Endothelial cell of umbilical vein (primary cell): ENCODE results near the gene NUP107. TPM values are rescaled to one million over a fixed set of nuclear protein-coding genes. Genes with fewer than 3 reads are reported as not detected.

Source experiments
- BruUV-seq: library from RNA; stranded (reverse); fragments of 400-500 nt; replicated peaks from 2 replicates; lab custom pipeline; 2021; lab: Mats Ljungman, UMichigan
- CTCF ChIA-PET: fragments of 300-600, 350-600 bp; sonication (Branson Sonifier 250); formaldehyde crosslinking; loops from one replicate; lab custom pipeline; 2021; ENCODE audit warnings: antibody characterized with exemption, inconsistent platforms; lab: Charles Lee
- POLR2A ChIA-PET: fragments of 300-600, 350-600 bp; sonication (Branson Sonifier 250); formaldehyde crosslinking; loops from one replicate; lab custom pipeline; 2021; ENCODE audit warnings: antibody characterized with exemption, inconsistent platforms; lab: Charles Lee
- DNase-seq: peaks from one replicate; pipeline ENCODE4 v3.0.0-alpha.2; 2011; ENCODE audit warnings: low read depth, low spot score
- FAIRE-seq: peaks from 2 replicates; lab custom pipeline; 2011; peaks lifted over from hg19 to GRCh38; lab: Jason Lieb, UNC
- H2AFZ ChIP-seq: 2 replicates; pipeline ENCODE4 v1.6.0; 2012; ENCODE audit warnings: low read depth, low read length, control low read depth, inconsistent platforms
- H3K27ac ChIP-seq: 2 replicates; pipeline ENCODE4 v1.5.1; 2011; ENCODE audit warnings: low read depth, mild to moderate bottlenecking, control low read depth, low read length, moderate library complexity; ENCODE audit not compliant: insufficient read depth
- H3K27me3 ChIP-seq, 2 experiments: 2 replicates each; pipeline versions ENCODE4 v1.6.0 to v1.6.1; 2011; ENCODE audit warnings: low read length in 2 of 2, mixed read lengths in 1 of 2; ENCODE audit not compliant: control insufficient read depth in 2 of 2, insufficient read depth in 2 of 2
- H3K36me3 ChIP-seq, 2 experiments: 2 replicates in 1 of 2; 3 replicates in 1 of 2; pipeline ENCODE4 v1.5.1; 2011; ENCODE audit warnings: low read length in 2 of 2, mild to moderate bottlenecking in 1 of 2, moderate library complexity in 1 of 2; ENCODE audit not compliant: control insufficient read depth in 2 of 2, insufficient read depth in 2 of 2; ENCODE audit errors: extremely low read depth in 1 of 2
- H3K4me1 ChIP-seq: 3 replicates; pipeline ENCODE4 v1.5.1; 2011; ENCODE audit warnings: mild to moderate bottlenecking, low read length; ENCODE audit not compliant: control insufficient read depth, insufficient read depth; ENCODE audit errors: extremely low read depth
- H3K4me2 ChIP-seq: 2 replicates; pipeline ENCODE4 v1.6.1; 2011; ENCODE audit warnings: low read length, control low read depth, mixed read lengths; ENCODE audit not compliant: insufficient read depth
- H3K4me3 ChIP-seq, 3 experiments: fragments of 200-600 bp in 1 of 3; sonication (generic), shearing (Covaris generic) in 1 of 3; replicated peaks in 1 of 3; 2 replicates each; pipeline ENCODE4 v1.5.1; 2011 to 2016; ENCODE audit warnings: control low read depth in 3 of 3, low read length in 3 of 3, mild to moderate bottlenecking in 2 of 3, inconsistent platforms in 1 of 3, low read depth in 1 of 3, moderate library complexity in 1 of 3; ENCODE audit not compliant: insufficient read depth in 1 of 3
- H3K79me2 ChIP-seq: 2 replicates; pipeline ENCODE4 v1.6.0; 2012; ENCODE audit warnings: low read length, inconsistent platforms; ENCODE audit not compliant: control insufficient read depth, insufficient read depth
- H3K9ac ChIP-seq: replicated peaks from 2 replicates; pipeline ENCODE3; 2011; ENCODE audit warnings: low read length, control low read depth; ENCODE audit not compliant: insufficient read depth; ENCODE audit errors: extremely low read depth
- H3K9me1 ChIP-seq: replicated peaks from 3 replicates; pipeline ENCODE4 v1.6.0; 2011; ENCODE audit warnings: mild to moderate bottlenecking, low read length; ENCODE audit not compliant: control insufficient read depth, insufficient read depth; ENCODE audit errors: extremely low read depth
- H3K9me3 ChIP-seq: replicated peaks from 2 replicates; pipeline ENCODE4 v1.5.1; 2012; ENCODE audit warnings: low read length, inconsistent platforms; ENCODE audit not compliant: control insufficient read depth, insufficient read depth
- H4K20me1 ChIP-seq: replicated peaks from 2 replicates; pipeline ENCODE3; 2011; ENCODE audit warnings: mild to moderate bottlenecking, low read length; ENCODE audit not compliant: control insufficient read depth, insufficient read depth; ENCODE audit errors: extremely low read depth
- EZH2 ChIP-seq: IDR thresholded peaks from 2 replicates; pipeline ENCODE4 v1.6.1; 2012; ENCODE audit warnings: borderline replicate concordance, low read depth, mild to moderate bottlenecking, moderate library complexity, low read length, inconsistent platforms; ENCODE audit not compliant: severe bottlenecking
- FOS ChIP-seq: IDR thresholded peaks from 2 replicates; pipeline ENCODE4 v1.6.1; 2011; ENCODE audit warnings: mild to moderate bottlenecking, low read length, moderate library complexity, borderline replicate concordance; ENCODE audit not compliant: insufficient read depth
- GATA2 ChIP-seq: IDR thresholded peaks from 2 replicates; pipeline ENCODE4 v1.7.0; 2011; ENCODE audit warnings: low read depth, mild to moderate bottlenecking, moderate library complexity, mixed read lengths, low read length; ENCODE audit not compliant: insufficient read length, insufficient read depth
- JUN ChIP-seq: IDR thresholded peaks from 2 replicates; pipeline ENCODE4 v1.6.1; 2011; ENCODE audit warnings: borderline replicate concordance, low read depth; ENCODE audit not compliant: insufficient read length, insufficient read depth
- MAX ChIP-seq: IDR thresholded peaks from 2 replicates; pipeline ENCODE4 v1.6.1; 2011; ENCODE audit not compliant: insufficient read depth, insufficient read length
- MYC ChIP-seq: IDR thresholded peaks from one replicate; pipeline ENCODE4 v1.6.1; 2011; ENCODE audit warnings: mild to moderate bottlenecking, low read depth, low read length
- POLR2A ChIP-seq: IDR thresholded peaks from 2 replicates; pipeline ENCODE4 v1.6.1; 2012; ENCODE audit warnings: low read depth, mild to moderate bottlenecking, control low read depth, low read length
- POLR2AphosphoS5 ChIP-seq: IDR thresholded peaks from 2 replicates; pipeline ENCODE4 v1.6.1; 2012; ENCODE audit warnings: low read depth, mild to moderate bottlenecking, control low read depth, low read length, moderate library complexity; ENCODE audit not compliant: insufficient read depth
- dilution Hi-C: fragments of 300-500 bp; cut with MboI; formaldehyde crosslinking; loops from one replicate; pipeline ENCODE4 v1.15.0; 2019; ENCODE audit warnings: low sequenced_read_pairs; ENCODE audit not compliant: extremely low pct_ligation_motif_present
- intact Hi-C: fragments of 100-400 bp; cut with micrococcal nuclease; formaldehyde crosslinking; loops from one replicate; pipeline ENCODE4 v1.10.0; 2022
- polyA plus RNA-seq, 4 experiments: library from polyadenylated mRNA; depleted of rRNA in 3 of 4; stranded (reverse) in 3 of 4; unstranded in 1 of 4; fragments of >200 nt; gene quantifications; 2 replicates each; pipeline versions ENCODE4 v1.2.1 to v1.2.3, GENCODE V29; 2011 to 2012; ENCODE audit warnings: missing spikeins in 1 of 4
- total RNA-seq: library from RNA; stranded (reverse); gene quantifications from 2 replicates; pipeline ENCODE4 v1.2.3, GENCODE V29; 2021
- TF ChIP-seq, protein P1 (sequence below), 2 donors: IDR thresholded peaks; 1 replicate in 1 of 2; 2 replicates in 1 of 2; pipeline ENCODE4 v1.5.1; 2011; ENCODE audit warnings: low read length in 2 of 2, mild to moderate bottlenecking in 2 of 2, moderate library complexity in 2 of 2, control low read depth in 1 of 2, inconsistent platforms in 1 of 2, low read depth in 1 of 2; ENCODE audit not compliant: insufficient read depth in 1 of 2; ENCODE audit errors: extremely low read depth in 1 of 2

NUP107 gene
- total and polyA plus RNA-seq, 2 donors (not counting 3 experiments of a cell fraction or from before 2014, with no cell fraction given): 24.0 to 78.7 TPM

DNA sequence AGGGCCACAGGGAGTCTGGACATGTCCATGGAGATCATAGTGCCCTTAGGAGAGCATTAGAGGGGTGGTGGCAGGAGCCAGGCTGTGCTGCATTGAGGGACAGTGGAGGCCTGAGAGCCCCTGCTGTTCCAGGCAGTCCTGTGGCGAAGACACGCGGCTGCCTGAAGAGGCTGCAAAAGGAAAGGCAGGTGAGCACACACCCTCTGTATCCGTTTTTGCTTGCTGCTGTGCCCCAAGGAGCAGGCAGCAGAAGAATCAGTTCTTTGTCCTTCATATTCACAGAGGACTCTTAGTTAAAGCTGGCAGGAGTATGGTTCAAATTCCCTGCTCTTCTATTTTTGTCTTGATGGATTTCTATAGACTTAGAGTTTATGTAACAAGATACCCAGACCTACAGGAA lies 63.7 kb downstream of the NUP107 start:
- no TSS peak for BruUV-seq
- DNase-seq (no peak), FAIRE-seq (no peak)
- Histone ChIP-seq H3K27ac (no peak overlapping the region), H2AFZ (no peak overlapping the region), H3K9me1 (no peaks in the 10 kb centered on the region), H3K4me2 (no peak overlapping the region), H3K9ac (no peak overlapping the region), H3K4me1 (peaks cover 15% of the 10 kb centered on the region), H3K9me3 (no peaks in the 10 kb centered on the region), H3K79me2 (no peaks in the 10 kb centered on the region), H4K20me1 (no peaks in the 10 kb centered on the region), H3K4me3 (no peak overlapping the region), H3K36me3 (peaks cover 0 to 11% of the 10 kb centered on the region in 2 experiments), H3K27me3 (no peaks in the 10 kb centered on the region)
- ChIA-PET CTCF (no interaction called here), POLR2A (no interaction called here)
- intact Hi-C loops: no loop called here
- TF ChIP-seq POLR2AphosphoS5: no peak
- dilution Hi-C loops: no loop called here

GRCh38 chr12:68755536-68756243 lies 68.9 kb downstream of the NUP107 start:
- Histone ChIP-seq H3K27me3 (no peaks in the 10 kb centered on the region), H3K9me1 (no peaks in the 10 kb centered on the region), H3K79me2 (no peaks in the 10 kb centered on the region), H3K27ac (no peak overlapping the region), H3K9me3 (no peaks in the 10 kb centered on the region), H3K9ac (no peak overlapping the region), H4K20me1 (no peaks in the 10 kb centered on the region), H3K4me2 (no peak overlapping the region), H3K36me3 (peaks cover 0 to 6% of the 10 kb centered on the region in 2 experiments), H3K4me1 (no peaks in the 10 kb centered on the region), H2AFZ (no peak overlapping the region), H3K4me3 (no peak overlapping the region)
- FAIRE-seq (no peak), DNase-seq (no peak)
- ChIA-PET CTCF (no interaction called here), POLR2A (interaction anchor here (0.6 kb wide), 1 partner anchor 9 kb away, joined by 3 read pairs; no protein-coding TSS in a partner anchor)
- intact Hi-C loops: no loop called here
- TF ChIP-seq JUN (no peak), MYC (no peak), MAX (no peak), FOS (no peak), POLR2AphosphoS5 (no peak), EZH2 (no peak), GATA2 (no peak), POLR2A (no peak)
- TF ChIP-seq, protein P1, sequence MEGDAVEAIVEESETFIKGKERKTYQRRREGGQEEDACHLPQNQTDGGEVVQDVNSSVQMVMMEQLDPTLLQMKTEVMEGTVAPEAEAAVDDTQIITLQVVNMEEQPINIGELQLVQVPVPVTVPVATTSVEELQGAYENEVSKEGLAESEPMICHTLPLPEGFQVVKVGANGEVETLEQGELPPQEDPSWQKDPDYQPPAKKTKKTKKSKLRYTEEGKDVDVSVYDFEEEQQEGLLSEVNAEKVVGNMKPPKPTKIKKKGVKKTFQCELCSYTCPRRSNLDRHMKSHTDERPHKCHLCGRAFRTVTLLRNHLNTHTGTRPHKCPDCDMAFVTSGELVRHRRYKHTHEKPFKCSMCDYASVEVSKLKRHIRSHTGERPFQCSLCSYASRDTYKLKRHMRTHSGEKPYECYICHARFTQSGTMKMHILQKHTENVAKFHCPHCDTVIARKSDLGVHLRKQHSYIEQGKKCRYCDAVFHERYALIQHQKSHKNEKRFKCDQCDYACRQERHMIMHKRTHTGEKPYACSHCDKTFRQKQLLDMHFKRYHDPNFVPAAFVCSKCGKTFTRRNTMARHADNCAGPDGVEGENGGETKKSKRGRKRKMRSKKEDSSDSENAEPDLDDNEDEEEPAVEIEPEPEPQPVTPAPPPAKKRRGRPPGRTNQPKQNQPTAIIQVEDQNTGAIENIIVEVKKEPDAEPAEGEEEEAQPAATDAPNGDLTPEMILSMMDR (IDR thresholded peaks at IDR 0.05; ENCODE audit: extremely low read depth in 1 of 2, insufficient read depth in 1 of 2, low read depth in 1 of 2, low read length in 2 of 2): no peak
- no TSS peak for BruUV-seq
- dilution Hi-C loops: no loop called here
